ENCODE results near the gene CDKL2.

Gene CDKL2

DNA sequence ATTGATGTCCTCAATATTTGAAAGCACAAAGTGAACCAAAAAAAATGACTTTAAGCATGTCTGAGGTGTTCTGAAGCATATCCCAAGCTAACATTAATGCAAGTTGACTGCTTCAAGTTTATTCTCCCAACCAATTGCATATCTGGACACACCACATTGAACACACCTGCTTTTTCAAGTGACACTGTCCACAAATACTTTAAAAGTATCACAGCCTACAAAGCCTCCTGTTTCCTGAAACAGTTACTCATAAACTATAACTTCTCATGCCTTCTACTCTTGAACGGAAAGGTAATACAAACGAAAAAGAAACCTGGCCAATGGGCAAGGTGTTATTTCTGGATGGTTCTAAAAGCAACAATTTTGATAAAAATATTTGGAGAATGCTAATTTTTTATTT is 1.1 kb downstream of the CDKL2 start:
- no peak for TF ChIP-seq RAD21 (IDR thresholded peaks at IDR 0.05; ENCODE audit: low read depth)
- no peak for TF ChIP-seq ZBTB7A (IDR thresholded peaks at IDR 0.05; ENCODE audit: low read depth)
- no peak for TF ChIP-seq NFIC (IDR thresholded peaks at IDR 0.05)
- TF ChIP-seq FOXM1 (IDR thresholded peaks at IDR 0.05; ENCODE audit: borderline replicate concordance, low read depth), result no peak
- TF ChIP-seq, protein P1, sequence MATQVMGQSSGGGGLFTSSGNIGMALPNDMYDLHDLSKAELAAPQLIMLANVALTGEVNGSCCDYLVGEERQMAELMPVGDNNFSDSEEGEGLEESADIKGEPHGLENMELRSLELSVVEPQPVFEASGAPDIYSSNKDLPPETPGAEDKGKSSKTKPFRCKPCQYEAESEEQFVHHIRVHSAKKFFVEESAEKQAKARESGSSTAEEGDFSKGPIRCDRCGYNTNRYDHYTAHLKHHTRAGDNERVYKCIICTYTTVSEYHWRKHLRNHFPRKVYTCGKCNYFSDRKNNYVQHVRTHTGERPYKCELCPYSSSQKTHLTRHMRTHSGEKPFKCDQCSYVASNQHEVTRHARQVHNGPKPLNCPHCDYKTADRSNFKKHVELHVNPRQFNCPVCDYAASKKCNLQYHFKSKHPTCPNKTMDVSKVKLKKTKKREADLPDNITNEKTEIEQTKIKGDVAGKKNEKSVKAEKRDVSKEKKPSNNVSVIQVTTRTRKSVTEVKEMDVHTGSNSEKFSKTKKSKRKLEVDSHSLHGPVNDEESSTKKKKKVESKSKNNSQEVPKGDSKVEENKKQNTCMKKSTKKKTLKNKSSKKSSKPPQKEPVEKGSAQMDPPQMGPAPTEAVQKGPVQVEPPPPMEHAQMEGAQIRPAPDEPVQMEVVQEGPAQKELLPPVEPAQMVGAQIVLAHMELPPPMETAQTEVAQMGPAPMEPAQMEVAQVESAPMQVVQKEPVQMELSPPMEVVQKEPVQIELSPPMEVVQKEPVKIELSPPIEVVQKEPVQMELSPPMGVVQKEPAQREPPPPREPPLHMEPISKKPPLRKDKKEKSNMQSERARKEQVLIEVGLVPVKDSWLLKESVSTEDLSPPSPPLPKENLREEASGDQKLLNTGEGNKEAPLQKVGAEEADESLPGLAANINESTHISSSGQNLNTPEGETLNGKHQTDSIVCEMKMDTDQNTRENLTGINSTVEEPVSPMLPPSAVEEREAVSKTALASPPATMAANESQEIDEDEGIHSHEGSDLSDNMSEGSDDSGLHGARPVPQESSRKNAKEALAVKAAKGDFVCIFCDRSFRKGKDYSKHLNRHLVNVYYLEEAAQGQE (IDR thresholded peaks at IDR 0.05; ENCODE audit: low read depth), result no peak
- TF ChIP-seq YY1 (IDR thresholded peaks at IDR 0.05; ENCODE audit: low read depth), result no peak
- no peak for TF ChIP-seq EP300 (IDR thresholded peaks at IDR 0.05; ENCODE audit: borderline replicate concordance)
- TF ChIP-seq CEBPB (IDR thresholded peaks at IDR 0.05), result no peak
- TF ChIP-seq CREB1 (IDR thresholded peaks at IDR 0.05; ENCODE audit: low read depth), result no peak
- no peak for TF ChIP-seq TAF1 (IDR thresholded peaks at IDR 0.05; ENCODE audit: low read depth)
- TF ChIP-seq, protein P2, sequence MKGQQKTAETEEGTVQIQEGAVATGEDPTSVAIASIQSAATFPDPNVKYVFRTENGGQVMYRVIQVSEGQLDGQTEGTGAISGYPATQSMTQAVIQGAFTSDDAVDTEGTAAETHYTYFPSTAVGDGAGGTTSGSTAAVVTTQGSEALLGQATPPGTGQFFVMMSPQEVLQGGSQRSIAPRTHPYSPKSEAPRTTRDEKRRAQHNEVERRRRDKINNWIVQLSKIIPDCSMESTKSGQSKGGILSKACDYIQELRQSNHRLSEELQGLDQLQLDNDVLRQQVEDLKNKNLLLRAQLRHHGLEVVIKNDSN (IDR thresholded peaks at IDR 0.05), result no peak
- TF ChIP-seq TCF12 (IDR thresholded peaks at IDR 0.05; ENCODE audit: low read depth), result no peak
- TF ChIP-seq, protein P3, sequence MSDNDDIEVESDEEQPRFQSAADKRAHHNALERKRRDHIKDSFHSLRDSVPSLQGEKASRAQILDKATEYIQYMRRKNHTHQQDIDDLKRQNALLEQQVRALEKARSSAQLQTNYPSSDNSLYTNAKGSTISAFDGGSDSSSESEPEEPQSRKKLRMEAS (IDR thresholded peaks at IDR 0.05), result no peak
- TF ChIP-seq EGR1 (IDR thresholded peaks at IDR 0.05), result no peak
- TF ChIP-seq TEAD4 (IDR thresholded peaks at IDR 0.05), result no peak

DNA sequence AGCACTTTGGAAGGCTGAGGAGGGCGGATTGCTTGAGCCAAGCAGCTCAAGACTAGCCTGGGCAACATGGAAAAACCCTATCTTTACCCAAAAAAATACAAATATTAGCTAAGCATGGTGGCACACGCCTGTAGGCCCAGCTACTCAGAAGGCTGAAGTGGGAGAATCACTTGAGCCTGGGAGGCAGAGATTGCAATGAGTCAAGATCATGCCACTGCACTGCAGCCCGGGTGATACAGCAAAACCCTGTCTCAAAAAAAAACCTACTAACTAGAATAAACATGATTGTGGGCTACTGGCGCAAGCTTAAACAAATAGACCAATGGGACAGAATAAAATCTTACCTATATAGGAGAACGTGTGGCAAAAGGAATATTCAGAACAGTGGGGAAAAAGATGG is 7.3 kb downstream of the CDKL2 start:
- TF ChIP-seq EGR1 (IDR thresholded peaks at IDR 0.05), result no peak
- no peak for TF ChIP-seq TEAD4 (IDR thresholded peaks at IDR 0.05)
- TF ChIP-seq NFIC (IDR thresholded peaks at IDR 0.05), result no peak
- TF ChIP-seq EP300 (IDR thresholded peaks at IDR 0.05; ENCODE audit: borderline replicate concordance), result no peak

DNA sequence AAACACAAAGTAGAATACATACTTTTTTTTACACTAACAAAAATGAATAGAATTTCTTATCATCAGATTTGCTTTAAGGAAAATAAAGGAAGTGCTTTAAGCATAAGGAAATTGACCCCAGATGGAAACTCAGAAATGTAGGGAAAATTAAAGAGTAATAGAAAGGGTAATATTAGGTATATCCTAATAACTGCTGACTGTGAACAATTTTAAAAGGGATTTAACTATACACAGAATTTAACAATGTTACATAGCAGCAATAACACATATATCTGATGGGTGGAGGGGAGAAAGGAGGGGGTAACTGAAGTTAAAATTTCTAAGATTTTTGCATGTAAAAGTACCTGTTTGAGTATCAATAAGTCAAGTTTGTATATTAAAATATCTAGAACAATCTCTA is 8.6 kb downstream of the CDKL2 start:
- TF ChIP-seq FOXM1 (IDR thresholded peaks at IDR 0.05; ENCODE audit: borderline replicate concordance, low read depth) (no peak), NFIC (IDR thresholded peaks at IDR 0.05) (no peak), EGR1 (IDR thresholded peaks at IDR 0.05) (no peak), CREB1 (IDR thresholded peaks at IDR 0.05; ENCODE audit: low read depth) (no peak), ZBTB7A (IDR thresholded peaks at IDR 0.05; ENCODE audit: low read depth) (no peak)
- TF ChIP-seq, protein P3 (IDR thresholded peaks at IDR 0.05), result no peak
- TF ChIP-seq, protein P2 (IDR thresholded peaks at IDR 0.05), result no peak
- TF ChIP-seq, protein P1 (IDR thresholded peaks at IDR 0.05; ENCODE audit: low read depth), result no peak

DNA sequence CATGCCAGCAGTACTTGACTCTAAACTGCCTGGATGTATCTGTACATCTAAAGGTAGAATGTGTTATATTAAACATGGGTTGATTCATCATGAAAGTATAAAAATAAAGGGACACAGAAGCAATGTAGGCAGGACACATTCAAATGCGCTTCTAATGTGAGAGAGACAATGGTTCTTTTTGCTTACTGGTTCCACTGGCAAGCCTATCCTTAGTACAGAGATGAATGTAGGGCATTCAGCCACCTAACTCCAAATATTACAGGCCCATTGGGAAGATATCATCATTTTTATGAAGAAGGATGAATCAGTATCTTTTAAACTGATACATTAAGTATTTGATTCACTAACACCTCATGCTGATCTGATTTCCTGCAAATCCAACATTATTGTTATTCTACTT is 18.0 kb downstream of the CDKL2 start:
- TF ChIP-seq TCF12 (IDR thresholded peaks at IDR 0.05; ENCODE audit: low read depth) (no peak), EP300 (IDR thresholded peaks at IDR 0.05; ENCODE audit: borderline replicate concordance) (no peak), RAD21 (IDR thresholded peaks at IDR 0.05; ENCODE audit: low read depth) (no peak)
- TF ChIP-seq, protein P3 (IDR thresholded peaks at IDR 0.05), result no peak

DNA sequence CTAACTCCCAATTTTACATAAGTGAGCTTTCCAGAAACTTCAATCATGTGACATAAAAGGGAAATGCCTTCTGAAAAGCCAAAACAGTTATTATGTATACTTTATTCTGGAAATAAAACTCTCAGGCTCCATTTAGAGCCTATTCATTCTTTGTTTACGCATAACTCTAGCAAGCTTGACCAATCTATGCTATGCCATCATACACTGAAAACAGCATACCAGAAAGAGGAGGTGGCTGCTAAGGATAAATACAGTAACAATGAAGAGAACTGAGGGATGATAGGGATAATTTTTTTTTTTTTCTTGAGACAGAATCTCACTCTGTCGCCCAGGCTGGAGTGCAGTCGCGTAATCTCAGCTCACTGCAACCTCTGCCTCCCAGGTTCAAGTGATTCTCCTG is 24.4 kb downstream of the CDKL2 start:
- TF ChIP-seq TAF1 (IDR thresholded peaks at IDR 0.05; ENCODE audit: low read depth) (no peak), YY1 (IDR thresholded peaks at IDR 0.05; ENCODE audit: low read depth) (no peak), CEBPB (IDR thresholded peaks at IDR 0.05) (no peak), TCF12 (IDR thresholded peaks at IDR 0.05; ENCODE audit: low read depth) (no peak)
- TF ChIP-seq, protein P1 (IDR thresholded peaks at IDR 0.05; ENCODE audit: low read depth), result no peak
- TF ChIP-seq, protein P3 (IDR thresholded peaks at IDR 0.05), result no peak
